Chondrocyte (in vitro differentiated cells): ENCODE measurements around the gene SGF29. TPM values are rescaled to one million over a fixed set of nuclear protein-coding genes. Genes with fewer than 3 reads are reported as not detected.
"Not testable (repeated sequence)": the region's sequence is repeated elsewhere in the genome, so short reads cannot be mapped to it uniquely, and the experiment has no call there.

Experiments
- DNase-seq: peaks from one replicate; pipeline ENCODE4 v3.0.0; 2021; ENCODE audit warnings: mixed read lengths, low spot score
- H3K27ac Mint-ChIP-seq: one replicate; pipeline ENCODE4 v1.8.0; 2021; ENCODE audit warnings: mild to moderate bottlenecking, moderate library complexity, mixed read lengths; ENCODE audit not compliant: unreplicated experiment
- H3K27me3 Mint-ChIP-seq: 2 replicates; pipeline ENCODE4 v1.8.0; 2021; ENCODE audit warnings: low read depth, mixed read lengths
- H3K36me3 Mint-ChIP-seq: 2 replicates; pipeline ENCODE4 v1.8.0; 2021; ENCODE audit warnings: low read depth, mixed read lengths
- H3K4me1 Mint-ChIP-seq: 2 replicates; pipeline ENCODE4 v1.8.0; 2021; ENCODE audit warnings: low read depth, mild to moderate bottlenecking, mixed read lengths
- H3K4me3 Mint-ChIP-seq: one replicate; pipeline ENCODE4 v1.8.0; 2021; ENCODE audit warnings: mild to moderate bottlenecking, moderate library complexity, mixed read lengths; ENCODE audit not compliant: unreplicated experiment
- H3K9me3 Mint-ChIP-seq: 2 replicates; pipeline ENCODE4 v1.8.0; 2021; ENCODE audit warnings: low read depth, mixed read lengths
- CTCF ChIP-seq: fragments of 200-600 bp; sonication (generic); IDR thresholded peaks from 2 replicates; pipeline ENCODE4 v1.5.0; 2021; ENCODE audit warnings: antibody characterized with exemption, mild to moderate bottlenecking, moderate library complexity
- total RNA-seq: library from RNA; stranded (reverse); gene quantifications from 3 replicates; pipeline ENCODE4 v1.2.1, GENCODE V29; 2021

The SGF29 gene
- total RNA-seq, 1 donor from 2014 or later: 17.1 TPM

GRCh38 chr16:28609631-28610594, 56.2 kb downstream of the SGF29 start, which contains the start of gene SULT1A1:
TSS of gene SULT1A1 (minus strand) at chr16:28610044. CDS start at chr16:28608855, 1,189 bp downstream.
- peak; percentile 80 for DNase-seq
- Mint-ChIP-seq H3K9me3 (no peaks in the 10 kb centered on the region), H3K4me1 (peaks cover 7% of the 10 kb centered on the region), H3K27ac (no peak within 1 kb of the TSS), H3K36me3 (no peaks in the 10 kb centered on the region), H3K27me3 (no peaks in the 10 kb centered on the region), H3K4me3 (peak within 1 kb of the TSS; percentile 28)
- no peak for TF ChIP-seq CTCF

DNA sequence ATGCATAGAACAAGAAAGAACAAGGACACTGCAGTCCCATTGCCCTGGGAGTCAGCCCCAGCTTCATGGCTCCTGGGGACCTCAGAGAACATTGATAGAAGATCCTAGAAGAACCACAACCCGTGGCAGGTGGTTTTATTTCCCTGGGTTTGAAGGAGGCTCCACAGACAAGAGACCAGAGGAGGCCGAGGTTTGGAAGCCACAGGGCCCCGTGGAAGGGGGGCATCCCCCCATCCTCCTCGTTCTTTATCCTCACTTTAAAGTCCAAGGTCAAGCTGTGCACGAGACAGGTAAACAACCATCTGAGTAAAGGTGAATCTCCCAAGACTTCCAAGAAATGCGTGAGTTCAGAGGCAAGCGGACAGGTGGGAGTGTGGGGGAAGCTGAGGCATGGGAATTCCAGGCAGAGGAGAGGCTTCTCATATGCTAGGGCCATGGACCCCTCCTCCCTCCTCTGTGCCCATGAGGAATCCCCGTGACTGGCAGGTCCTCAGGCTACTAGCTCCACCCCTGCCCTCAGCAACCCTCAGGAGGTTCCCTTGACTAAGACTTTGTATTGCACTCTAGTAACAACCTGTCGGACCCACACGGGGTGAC, 57.0 kb downstream of the SGF29 start:
- Mint-ChIP-seq H3K4me3 (no peak overlapping the region), H3K27me3 (peaks cover 1% of the 10 kb centered on the region), H3K4me1 (peaks cover 7% of the 10 kb centered on the region), H3K9me3 (no peaks in the 10 kb centered on the region), H3K27ac (no peak overlapping the region), H3K36me3 (no peaks in the 10 kb centered on the region)
- peak; percentile 58 for DNase-seq
- no peak for TF ChIP-seq CTCF

DNA sequence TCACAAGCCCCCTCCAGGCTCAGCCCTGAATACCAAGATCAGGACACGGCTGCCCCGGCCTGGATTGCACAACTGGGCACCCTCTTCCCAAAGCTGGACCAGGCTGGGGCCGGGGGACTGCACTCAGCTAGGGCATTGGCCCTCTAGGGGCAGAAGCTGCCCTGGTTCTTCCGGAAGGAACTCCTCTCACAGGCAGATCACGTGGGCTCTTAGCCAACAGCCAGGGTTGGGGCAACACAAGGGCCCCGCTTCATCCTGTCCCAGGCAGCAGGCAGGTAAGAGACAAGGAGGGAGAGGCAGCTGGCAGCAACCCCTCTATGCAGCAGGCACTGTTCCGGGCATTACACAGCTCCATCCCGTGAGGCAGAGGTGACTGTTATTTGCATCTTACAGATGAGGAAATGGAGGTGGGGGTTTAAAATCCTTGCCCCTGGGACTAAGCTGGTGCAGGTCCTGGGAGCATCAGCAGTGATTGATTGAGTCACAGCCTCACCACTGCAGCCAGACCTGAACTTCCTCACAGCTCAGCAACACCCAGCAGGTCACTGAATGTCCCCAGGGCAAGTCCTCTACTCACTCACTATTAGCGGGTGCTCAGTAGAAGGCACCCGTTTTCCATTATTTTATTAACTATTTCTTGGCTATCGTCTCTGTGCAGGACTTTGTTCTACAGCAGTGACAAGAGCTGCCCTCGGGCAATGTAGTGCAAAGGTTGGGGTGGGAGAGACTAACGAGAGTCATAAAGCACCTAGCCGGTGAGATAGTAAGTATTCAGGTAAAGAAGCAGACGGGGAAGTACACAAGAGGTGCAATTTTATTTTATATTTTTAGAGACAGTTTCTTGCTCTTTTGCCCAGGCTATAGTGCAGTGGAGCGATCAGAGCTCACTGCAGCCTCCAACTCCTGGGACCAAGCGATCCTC, 58.9 kb downstream of the SGF29 start:
- not testable (repeated sequence) for H3K27ac Mint-ChIP-seq, H3K4me3 Mint-ChIP-seq, H3K36me3 Mint-ChIP-seq, H3K9me3 Mint-ChIP-seq, DNase-seq, H3K4me1 Mint-ChIP-seq, H3K27me3 Mint-ChIP-seq

- not testable (repeated sequence) for H3K4me1 Mint-ChIP-seq, H3K36me3 Mint-ChIP-seq, H3K27ac Mint-ChIP-seq, H3K4me3 Mint-ChIP-seq, H3K27me3 Mint-ChIP-seq, H3K9me3 Mint-ChIP-seq
- DNase-seq: peak; percentile 39
These were observed 60.2 kb downstream of the SGF29 start for GRCh38 chr16:28613912-28614311.

- H3K9me3 Mint-ChIP-seq, H3K4me1 Mint-ChIP-seq, H3K4me3 Mint-ChIP-seq, H3K27me3 Mint-ChIP-seq, H3K36me3 Mint-ChIP-seq, H3K27ac Mint-ChIP-seq, DNase-seq: not testable (repeated sequence)
These were observed 60.8 kb downstream of the SGF29 start for GRCh38 chr16:28614561-28614960.

DNA sequence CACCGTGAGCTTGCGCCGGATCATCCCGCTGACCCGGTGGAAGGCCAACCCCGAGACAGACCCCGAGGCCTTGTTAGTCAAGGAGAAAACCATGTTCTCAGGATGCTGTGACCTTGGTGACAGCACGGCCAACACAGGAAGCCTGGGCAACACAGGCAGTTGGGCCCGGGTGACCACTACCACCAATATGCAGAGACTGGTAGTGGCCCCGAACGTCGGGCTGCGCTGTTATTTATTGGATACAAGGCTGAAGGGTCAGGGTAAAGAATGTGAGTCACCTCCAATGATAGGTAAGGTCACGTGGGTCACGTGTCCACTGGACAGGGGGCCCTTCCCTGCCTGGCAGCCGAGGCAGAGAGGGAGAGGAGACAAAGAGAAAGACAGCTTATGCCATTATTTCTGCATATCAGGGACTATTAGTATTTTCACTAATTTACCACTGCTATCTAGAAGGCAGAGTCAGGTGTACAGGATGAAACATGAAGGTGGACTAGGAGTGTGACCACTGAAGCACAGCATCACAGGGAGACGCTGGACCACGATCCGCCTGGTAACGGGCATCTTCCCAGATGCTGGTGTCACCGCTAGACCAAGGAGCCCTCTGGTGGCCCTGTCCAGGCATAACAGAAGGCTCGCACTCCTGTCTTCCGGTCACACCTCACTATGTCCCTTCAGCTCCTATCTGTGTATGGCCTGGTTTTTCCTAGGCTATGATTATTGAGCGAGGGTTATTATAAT, 61.9 kb downstream of the SGF29 start:
- H3K9me3 Mint-ChIP-seq, H3K36me3 Mint-ChIP-seq, DNase-seq, H3K4me1 Mint-ChIP-seq, H3K27me3 Mint-ChIP-seq, H3K4me3 Mint-ChIP-seq: not testable (repeated sequence)
- TF ChIP-seq CTCF: peak; percentile 81
- H3K27ac Mint-ChIP-seq: peak overlapping the region; percentile 45

- H3K27ac Mint-ChIP-seq, H3K9me3 Mint-ChIP-seq, H3K4me3 Mint-ChIP-seq, H3K27me3 Mint-ChIP-seq, DNase-seq, H3K4me1 Mint-ChIP-seq, H3K36me3 Mint-ChIP-seq: not testable (repeated sequence)
These were observed 62.5 kb downstream of the SGF29 start for GRCh38 chr16:28616224-28616577.
